ENCODE results near the gene GRM1. TPM values are rescaled to one million over a fixed set of nuclear protein-coding genes. Genes with fewer than 3 reads are reported as not detected.

Gene GRM1
- total and polyA plus RNA-seq, 2 donors (not counting 3 experiments of a cell fraction or from before 2014, with no cell fraction given): 0.07 TPM; not detected in 1

- ChIA-PET CTCF (no interaction called here), POLR2A (no interaction called here)
- DNase-seq (ENCODE audit: low read depth, low spot score) (no peak), FAIRE-seq (no peak)
- no peaks in the 10 kb centered on the region for H3K9me1 ChIP-seq (replicated peaks; ENCODE audit: control insufficient read depth, extremely low read depth, insufficient read depth, low read length)
- H3K36me3 ChIP-seq (ENCODE audit: control insufficient read depth in 2 of 2, extremely low read depth in 1 of 2, insufficient read depth in 2 of 2, low read length in 2 of 2): no peaks in the 10 kb centered on the region
- no peak overlapping the region for H3K9ac ChIP-seq (replicated peaks; ENCODE audit: extremely low read depth, insufficient read depth, low read length)
- no peak overlapping the region for H2AFZ ChIP-seq (ENCODE audit: low read depth, low read length)
- no peaks in the 10 kb centered on the region for H3K27me3 ChIP-seq (ENCODE audit: control insufficient read depth in 2 of 2, insufficient read depth in 2 of 2, low read length in 2 of 2)
- BruUV-seq (replicated peaks): no TSS peak
- no peak for TF ChIP-seq GATA2 (IDR thresholded peaks at IDR 0.05; ENCODE audit: insufficient read depth, insufficient read length, low read depth, low read length)
- no peaks in the 10 kb centered on the region for H3K9me3 ChIP-seq (replicated peaks; ENCODE audit: control insufficient read depth, insufficient read depth, low read length)
- no peak overlapping the region for H3K4me3 ChIP-seq (replicated peaks in 1 of 3; ENCODE audit: insufficient read depth in 1 of 3, low read depth in 1 of 3, low read length in 3 of 3)
- intact Hi-C loops (cut with micrococcal nuclease): no loop called here
- H3K4me2 ChIP-seq (ENCODE audit: insufficient read depth, low read length): no peak overlapping the region
- no peaks in the 10 kb centered on the region for H3K79me2 ChIP-seq (ENCODE audit: control insufficient read depth, insufficient read depth, low read length)
- H3K27ac ChIP-seq (ENCODE audit: insufficient read depth, low read depth, low read length): no peak overlapping the region
- dilution Hi-C loops (cut with MboI; ENCODE audit: extremely low pct_ligation_motif_present, low sequenced_read_pairs): no loop called here
- no peaks in the 10 kb centered on the region for H4K20me1 ChIP-seq (replicated peaks; ENCODE audit: control insufficient read depth, extremely low read depth, insufficient read depth, low read length)
- H3K4me1 ChIP-seq (ENCODE audit: control insufficient read depth, extremely low read depth, insufficient read depth, low read length): no peaks in the 10 kb centered on the region
Measured at GRCh38 chr6:146110990-146111389, 82.1 kb downstream of the GRM1 start.

- H3K4me2 ChIP-seq (ENCODE audit: insufficient read depth, low read length): no peak overlapping the region
- H3K9ac ChIP-seq (replicated peaks; ENCODE audit: extremely low read depth, insufficient read depth, low read length): no peak overlapping the region
- no peaks in the 10 kb centered on the region for H3K79me2 ChIP-seq (ENCODE audit: control insufficient read depth, insufficient read depth, low read length)
- DNase-seq (ENCODE audit: low read depth, low spot score): no peak
- dilution Hi-C loops (cut with MboI; ENCODE audit: extremely low pct_ligation_motif_present, low sequenced_read_pairs) (no loop called here), intact Hi-C loops (cut with micrococcal nuclease) (no loop called here)
- H3K9me1 ChIP-seq (replicated peaks; ENCODE audit: control insufficient read depth, extremely low read depth, insufficient read depth, low read length): no peaks in the 10 kb centered on the region
- ChIA-PET POLR2A (no interaction called here), CTCF (no interaction called here)
- H2AFZ ChIP-seq (ENCODE audit: low read depth, low read length): no peak overlapping the region
- no TSS peak for BruUV-seq (replicated peaks)
- FAIRE-seq: no peak
- TF ChIP-seq POLR2A (IDR thresholded peaks at IDR 0.05; ENCODE audit: low read depth, low read length): no peak
- no peak for TF ChIP-seq MYC (IDR thresholded peaks at IDR 0.05; ENCODE audit: low read depth, low read length)
- TF ChIP-seq EZH2 (IDR thresholded peaks at IDR 0.05; ENCODE audit: borderline replicate concordance, low read depth, low read length, severe bottlenecking): no peak
- H3K27me3 ChIP-seq (ENCODE audit: control insufficient read depth in 2 of 2, insufficient read depth in 2 of 2, low read length in 2 of 2): no peaks in the 10 kb centered on the region
- H3K9me3 ChIP-seq (replicated peaks; ENCODE audit: control insufficient read depth, insufficient read depth, low read length): no peaks in the 10 kb centered on the region
- no peaks in the 10 kb centered on the region for H3K36me3 ChIP-seq (ENCODE audit: control insufficient read depth in 2 of 2, extremely low read depth in 1 of 2, insufficient read depth in 2 of 2, low read length in 2 of 2)
- no peaks in the 10 kb centered on the region for H4K20me1 ChIP-seq (replicated peaks; ENCODE audit: control insufficient read depth, extremely low read depth, insufficient read depth, low read length)
- H3K4me1 ChIP-seq (ENCODE audit: control insufficient read depth, extremely low read depth, insufficient read depth, low read length): no peaks in the 10 kb centered on the region
- H3K27ac ChIP-seq (ENCODE audit: insufficient read depth, low read depth, low read length): no peak overlapping the region
- H3K4me3 ChIP-seq (replicated peaks in 1 of 3; ENCODE audit: insufficient read depth in 1 of 3, low read depth in 1 of 3, low read length in 3 of 3): no peak overlapping the region
Measured at GRCh38 chr6:146111881-146112450, 83.1 kb downstream of the GRM1 start.

Data from endothelial cell of umbilical vein (primary cell).